Measurements from ENCODE around the gene PLIN1. TPM values are rescaled to one million over a fixed set of nuclear protein-coding genes. Genes with fewer than 3 reads are reported as not detected.

The PLIN1 gene
- total and polyA plus RNA-seq, 2 of the 4 experiments (the other 2 are of a cell fraction), result under 0.01 to 0.07 TPM

DNA sequence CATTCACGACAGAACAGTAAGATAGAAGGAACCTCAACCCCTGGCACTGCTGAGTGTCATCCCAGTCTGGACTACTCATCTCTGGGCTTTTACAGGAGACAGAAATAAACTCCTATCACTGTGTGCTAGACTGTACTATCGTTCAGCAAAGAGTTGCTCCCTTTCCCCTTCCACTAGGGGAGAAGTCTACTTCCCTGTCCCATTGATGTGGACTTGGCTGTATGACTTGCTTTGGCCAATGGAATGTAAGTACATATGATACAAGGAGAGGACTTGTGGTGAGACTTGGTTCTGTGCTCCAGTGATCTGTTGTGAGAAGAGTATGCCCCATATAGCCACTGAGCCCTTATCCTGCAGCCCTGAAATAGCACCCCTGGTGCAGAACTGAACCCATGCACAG lies 18.6 kb downstream of the PLIN1 start:
- no TSS peak for BruUV-seq (replicated peaks)
- H2BK15ac ChIP-seq (ENCODE audit: low read depth, low read length), result no peak overlapping the region
- intact Hi-C loops (cut with micrococcal nuclease) (no loop called here), in situ Hi-C loops (cut with MboI; ENCODE audit: low sequenced_read_pairs) (no loop called here), dilution Hi-C loops (cut with HindIII; ENCODE audit: low sequenced_read_pairs, unreplicated experiment) (no loop called here)
- no peak overlapping the region for H2AK9ac ChIP-seq (replicated peaks; ENCODE audit: low read depth, low read length, poor library complexity)
- no peaks in the 10 kb centered on the region for H4K20me1 ChIP-seq (ENCODE audit: insufficient read depth, low read length)
- no peak overlapping the region for H3K4ac ChIP-seq (ENCODE audit: low read depth, low read length)
- H3K14ac ChIP-seq (replicated peaks; ENCODE audit: low read depth, low read length), result no peak overlapping the region
- TF ChIP-seq RCOR1 (IDR thresholded peaks at IDR 0.05; ENCODE audit: insufficient replicate concordance, low read length), result no peak
- no peak for TF ChIP-seq MAFK (IDR thresholded peaks at IDR 0.05; ENCODE audit: low read depth, low read length)
- H3K4me3 ChIP-seq (ENCODE audit: insufficient read depth, low read depth, low read length), result no peak overlapping the region
- DNase-seq, result no peak
- H3K9me1 ChIP-seq (ENCODE audit: insufficient read depth, low read length), result peaks cover 19% of the 10 kb centered on the region
- no peak overlapping the region for H3K4me2 ChIP-seq (ENCODE audit: low read depth, low read length)
- H2AFZ ChIP-seq (replicated peaks; ENCODE audit: low read length, poor library complexity), result no peak overlapping the region
- no peak overlapping the region for H3K56ac ChIP-seq (ENCODE audit: extremely low read depth, insufficient read depth, low read length)
- H2AK5ac ChIP-seq (ENCODE audit: low read depth, low read length), result no peak overlapping the region
- no peak overlapping the region for H2BK5ac ChIP-seq (ENCODE audit: low read depth, low read length, poor library complexity, severe bottlenecking)
- no CpG with 5 or more reads among the region's 2 CpGs for WGBS, 2 experiments (ENCODE audit: extremely low coverage in 2 of 2, insufficient read length in 1 of 2)
- H3K23ac ChIP-seq (ENCODE audit: low read depth, low read length), result no peak overlapping the region
- no peaks in the 10 kb centered on the region for H3K27me3 ChIP-seq (ENCODE audit: control insufficient read depth, insufficient read depth, low read length)
- H2BK120ac ChIP-seq (ENCODE audit: low read depth, low read length), result no peak overlapping the region
- H3K36me3 ChIP-seq (ENCODE audit: control insufficient read depth, insufficient read depth, low read length), result no peaks in the 10 kb centered on the region
- no peak overlapping the region for H4K91ac ChIP-seq (ENCODE audit: insufficient read depth, low read depth, low read length)
- no peak overlapping the region for H4K5ac ChIP-seq (ENCODE audit: low read depth, low read length)
- ATAC-seq (ENCODE audit: low read depth), result no peak
- H3K18ac ChIP-seq (ENCODE audit: low read depth, low read length), result no peak overlapping the region
- no peaks in the 10 kb centered on the region for H3K9me3 ChIP-seq (ENCODE audit: control insufficient read depth, insufficient read depth, low read length)
- no peak overlapping the region for H3K9ac ChIP-seq (ENCODE audit: low read depth, low read length)
- no peak overlapping the region for H3K27ac ChIP-seq (ENCODE audit: insufficient read depth, low read length)
- H3K4me1 ChIP-seq (ENCODE audit: control insufficient read depth, insufficient read depth, low read length), result peaks cover 16% of the 10 kb centered on the region
- H2BK20ac ChIP-seq (ENCODE audit: low read depth, low read length), result no peak overlapping the region
- ChIA-PET POLR2A (ENCODE audit: unreplicated experiment) (no interaction called here), CTCF (no interaction called here)
- no peak overlapping the region for H4K8ac ChIP-seq (ENCODE audit: low read depth in 2 of 2, low read length in 2 of 2)
- peaks cover 0 to 11% of the 10 kb centered on the region in 2 experiments; a peak in 2 of 4 replicates for H3K79me1 ChIP-seq (ENCODE audit: low read depth in 1 of 2, low read length in 2 of 2)

Data from IMR-90 (cell line).